IMR-90 (cell line): Measurements from ENCODE around the gene PTPN4. TPM values are rescaled to one million over a fixed set of nuclear protein-coding genes. Genes with fewer than 3 reads are reported as not detected.

Experiments
- ATAC-seq: fragments of 200-7000 bp; cut with Tn5 transposase; 2 replicates; pipeline ENCODE4 v1.9.1; 2020; ENCODE audit warnings: low read depth, mild to moderate bottlenecking, moderate library complexity
- BruUV-seq: library from RNA; stranded (reverse); fragments of 400-500 nt; replicated peaks from 2 replicates; lab custom pipeline; 2021; lab: Mats Ljungman, UMichigan
- CTCF ChIA-PET: fragments of 300-600 bp; formaldehyde crosslinking; extraction: SDS; loops from one replicate; lab custom pipeline; 2021; ENCODE audit warnings: antibody characterized with exemption; lab: Yijun Ruan, JAX
- POLR2A ChIA-PET: fragments of 300-600 bp; sonication (Branson Sonifier 250); formaldehyde crosslinking; loops from one replicate; lab custom pipeline; 2022; ENCODE audit warnings: antibody characterized with exemption; ENCODE audit not compliant: unreplicated experiment; lab: Charles Lee
- DNase-seq: peaks from one replicate; pipeline ENCODE4 v3.0.0; 2013
- H2AFZ ChIP-seq: replicated peaks from 2 replicates; pipeline ENCODE3; 2013; ENCODE audit warnings: low read length, mild to moderate bottlenecking; ENCODE audit not compliant: poor library complexity
- H2AK5ac ChIP-seq: 2 replicates; pipeline ENCODE4 v1.6.1; 2013; ENCODE audit warnings: low read depth, low read length, inconsistent platforms
- H2AK9ac ChIP-seq: replicated peaks from 2 replicates; pipeline ENCODE3; 2013; ENCODE audit warnings: mild to moderate bottlenecking, low read depth, low read length, moderate library complexity; ENCODE audit not compliant: poor library complexity
- H2BK120ac ChIP-seq: 2 replicates; pipeline ENCODE4 v1.6.1; 2013; ENCODE audit warnings: low read depth, low read length, inconsistent platforms
- H2BK15ac ChIP-seq: 3 replicates; pipeline ENCODE4 v1.6.1; 2013; ENCODE audit warnings: low read depth, low read length, inconsistent platforms
- H2BK20ac ChIP-seq: 2 replicates; pipeline ENCODE4 v1.6.1; 2013; ENCODE audit warnings: low read depth, mild to moderate bottlenecking, inconsistent platforms, low read length, moderate library complexity
- H2BK5ac ChIP-seq: 2 replicates; pipeline ENCODE4 v1.6.1; 2013; ENCODE audit warnings: mild to moderate bottlenecking, low read depth, low read length, inconsistent platforms; ENCODE audit not compliant: poor library complexity, severe bottlenecking
- H3K14ac ChIP-seq: replicated peaks from 2 replicates; pipeline ENCODE4 v1.6.1; 2013; ENCODE audit warnings: low read depth, low read length, inconsistent platforms
- H3K18ac ChIP-seq: 2 replicates; pipeline ENCODE4 v1.6.1; 2013; ENCODE audit warnings: low read depth, low read length, control low read depth
- H3K23ac ChIP-seq: 2 replicates; pipeline ENCODE4 v1.6.1; 2013; ENCODE audit warnings: low read depth, low read length, inconsistent platforms
- H3K27ac ChIP-seq: 2 replicates; pipeline ENCODE4 v1.5.1; 2013; ENCODE audit warnings: mild to moderate bottlenecking, control low read depth, low read length; ENCODE audit not compliant: insufficient read depth
- H3K27me3 ChIP-seq: 2 replicates; pipeline ENCODE4 v1.6.1; 2013; ENCODE audit warnings: low read length; ENCODE audit not compliant: control insufficient read depth, insufficient read depth
- H3K36me3 ChIP-seq: 2 replicates; pipeline ENCODE4 v1.6.1; 2013; ENCODE audit warnings: low read length, mixed read lengths; ENCODE audit not compliant: control insufficient read depth, insufficient read depth
- H3K4ac ChIP-seq: 2 replicates; pipeline ENCODE4 v1.6.1; 2013; ENCODE audit warnings: low read depth, low read length, inconsistent platforms
- H3K4me1 ChIP-seq: 2 replicates; pipeline ENCODE4 v1.6.1; 2013; ENCODE audit warnings: low read length, mixed read lengths; ENCODE audit not compliant: control insufficient read depth, insufficient read depth
- H3K4me2 ChIP-seq: 2 replicates; pipeline ENCODE4 v1.6.1; 2013; ENCODE audit warnings: low read depth, mild to moderate bottlenecking, control low read depth, low read length, moderate library complexity
- H3K4me3 ChIP-seq: 2 replicates; pipeline ENCODE4 v1.5.1; 2013; ENCODE audit warnings: low read depth, mild to moderate bottlenecking, control low read depth, low read length, moderate library complexity; ENCODE audit not compliant: insufficient read depth
- H3K56ac ChIP-seq: 2 replicates; pipeline ENCODE4 v1.6.1; 2013; ENCODE audit warnings: low read length, inconsistent platforms; ENCODE audit not compliant: insufficient read depth; ENCODE audit errors: extremely low read depth
- H3K79me1 ChIP-seq, 2 experiments: 2 replicates each; pipeline ENCODE4 v1.6.1; 2013; ENCODE audit warnings: low read length in 2 of 2, inconsistent platforms in 1 of 2, low read depth in 1 of 2
- H3K9ac ChIP-seq: 2 replicates; pipeline ENCODE4 v1.6.1; 2013; ENCODE audit warnings: low read depth, low read length, control low read depth
- H3K9me1 ChIP-seq: 2 replicates; pipeline ENCODE4 v1.6.1; 2013; ENCODE audit warnings: low read length, inconsistent platforms; ENCODE audit not compliant: insufficient read depth
- H3K9me3 ChIP-seq: 2 replicates; pipeline ENCODE4 v1.6.1; 2013; ENCODE audit warnings: low read length; ENCODE audit not compliant: control insufficient read depth, insufficient read depth
- H4K20me1 ChIP-seq: 2 replicates; pipeline ENCODE4 v1.6.1; 2013; ENCODE audit warnings: low read length, inconsistent platforms; ENCODE audit not compliant: insufficient read depth
- H4K5ac ChIP-seq: 2 replicates; pipeline ENCODE4 v1.6.1; 2013; ENCODE audit warnings: mild to moderate bottlenecking, low read depth, low read length, control low read depth
- H4K8ac ChIP-seq, 2 experiments: 2 replicates each; pipeline ENCODE4 v1.6.1; 2013; ENCODE audit warnings: low read depth in 2 of 2, low read length in 2 of 2, control low read depth in 1 of 2, inconsistent platforms in 1 of 2
- H4K91ac ChIP-seq: 2 replicates; pipeline ENCODE4 v1.6.1; 2013; ENCODE audit warnings: low read depth, low read length, inconsistent platforms; ENCODE audit not compliant: insufficient read depth
- FOS ChIP-seq: fragments of 150-350 bp; IDR thresholded peaks from 2 replicates; pipeline ENCODE4 v1.6.1; 2016; ENCODE audit warnings: low read depth, low read length
- RAD21 ChIP-seq: IDR thresholded peaks from 2 replicates; pipeline ENCODE4 v1.6.1; 2012; ENCODE audit warnings: low read length, improper control_type of control experiment
- WGBS, 2 experiments: methylation state at CpG; one replicate each; pipeline versions ENCODE4 v1.1.5 to v1.1.7; 2013; ENCODE audit warnings: missing lambda C conversion rate in 2 of 2; ENCODE audit not compliant: insufficient read length in 1 of 2; ENCODE audit errors: extremely low coverage in 2 of 2; 5-methylcytosine and 5-hydroxymethylcytosine counted together
- dilution Hi-C: fragments of 300-500 bp; cut with HindIII; formaldehyde crosslinking; loops from one replicate; pipeline ENCODE4 v1.14.3; 2018; ENCODE audit warnings: low sequenced_read_pairs; ENCODE audit not compliant: unreplicated experiment
- in situ Hi-C: fragments of 300-500 bp; cut with MboI; formaldehyde crosslinking; loops from 3 replicates; pipeline ENCODE4 v1.14.3; 2019; ENCODE audit warnings: low sequenced_read_pairs, inconsistent platforms, mixed read lengths
- intact Hi-C: fragments of 100-400 bp; cut with micrococcal nuclease; formaldehyde crosslinking; loops from 2 replicates; pipeline ENCODE4 v1.10.0; 2022
- polyA plus RNA-seq, 3 experiments: library from polyadenylated mRNA; depleted of rRNA; stranded (reverse); fragments of >200 nt; gene quantifications; 2 replicates each; pipeline ENCODE4 v1.2.3, GENCODE V29; 2012; ENCODE audit warnings: low replicate concordance in 1 of 3
- total RNA-seq: library from RNA; depleted of rRNA; stranded (reverse); fragments of >200 nt; gene quantifications from 2 replicates; pipeline ENCODE4 v1.2.3, GENCODE V29; 2012

PTPN4 gene
- total and polyA plus RNA-seq, 2 of the 4 experiments (the other 2 are of a cell fraction): 2.9 to 19.2 TPM

DNA sequence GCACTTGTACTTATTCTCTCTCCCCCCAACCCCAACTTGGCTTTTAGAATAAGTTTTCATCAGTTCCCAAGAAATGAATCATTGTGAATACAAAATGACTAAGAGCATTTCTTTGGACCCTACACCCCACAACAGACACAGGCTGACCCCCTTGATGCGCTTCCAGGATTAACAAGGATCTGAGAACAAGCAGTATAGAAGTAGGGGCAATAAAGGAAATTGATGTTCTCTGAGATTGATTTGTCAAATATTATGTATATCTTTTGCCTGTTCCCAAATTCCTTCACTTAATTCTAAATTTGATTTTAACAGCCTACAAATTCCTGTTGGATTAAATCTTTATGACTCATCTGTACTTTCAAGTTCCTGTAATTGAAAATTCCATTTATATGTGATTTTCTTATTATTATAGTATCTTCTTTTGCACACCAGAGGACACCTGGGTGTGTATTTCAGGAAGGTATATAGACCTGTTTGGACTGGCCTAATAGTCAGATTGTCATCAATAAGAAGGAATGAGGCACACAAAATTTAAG is 10.2 kb upstream of the PTPN4 start:
- H3K4me2 ChIP-seq: no peak overlapping the region; the same call in 1 of the 2 replicates
- H2BK20ac ChIP-seq: no peak overlapping the region
- no peak overlapping the region for H3K23ac ChIP-seq
- ATAC-seq (no peak; the same call in 1 of the 2 replicates), DNase-seq (peak; percentile 54)
- ChIA-PET CTCF (no interaction called here), POLR2A (no interaction called here)
- no peak overlapping the region for H2BK120ac ChIP-seq
- H3K4ac ChIP-seq: no peak overlapping the region
- no peak overlapping the region for H2AK9ac ChIP-seq
- in situ Hi-C loops: loop anchor here (5.0 to 25.0 kb wide), 2 partner anchors 423 to 938 kb away; no protein-coding TSS in a partner anchor
- no peak overlapping the region for H2AK5ac ChIP-seq
- no peak overlapping the region for H2AFZ ChIP-seq
- no peak overlapping the region for H3K56ac ChIP-seq
- no TSS peak for BruUV-seq
- intact Hi-C loops: loop anchor here (5.0 to 10.0 kb wide), 3 partner anchors 107 to 925 kb away; no protein-coding TSS in a partner anchor
- no peak overlapping the region for H2BK5ac ChIP-seq
- no peak overlapping the region for H3K9ac ChIP-seq
- no peaks in the 10 kb centered on the region for H3K9me3 ChIP-seq
- no peaks in the 10 kb centered on the region for H3K79me1 ChIP-seq
- no peak overlapping the region for H3K14ac ChIP-seq
- H2BK15ac ChIP-seq: no peak overlapping the region
- no peaks in the 10 kb centered on the region for H3K9me1 ChIP-seq
- H4K20me1 ChIP-seq: no peaks in the 10 kb centered on the region
- H3K27me3 ChIP-seq: peaks cover 11% of the 10 kb centered on the region
- H4K5ac ChIP-seq: no peak overlapping the region
- H3K4me1 ChIP-seq: peaks cover 1% of the 10 kb centered on the region
- H4K91ac ChIP-seq: no peak overlapping the region
- no peak overlapping the region for H3K27ac ChIP-seq
- no CpG with 5 or more reads among the region's 1 CpG for WGBS, 2 experiments
- no peaks in the 10 kb centered on the region for H3K36me3 ChIP-seq
- no peak overlapping the region for H3K18ac ChIP-seq
- no peak overlapping the region for H4K8ac ChIP-seq
- TF ChIP-seq FOS (0 out of 2 replicates have a peak, but pooled peaks have one; percentile 43), RAD21 (no peak)
- no peak overlapping the region for H3K4me3 ChIP-seq
- dilution Hi-C loops: no loop called here
